ENCODE measurements around the gene UBFD1. TPM values are rescaled to one million over a fixed set of nuclear protein-coding genes. Genes with fewer than 3 reads are reported as not detected.

The UBFD1 gene
- total and polyA plus RNA-seq, 10 of the 15 experiments (the other 5 are each of a cell fraction or from before 2014, with no cell fraction given) = 7.3 to 48.5 (median 32.1) TPM

GRCh38 chr16:23570992-23571632 lies 13.6 kb downstream of the UBFD1 start (continued):
- TF ChIP-seq TCF12 (IDR thresholded peaks at IDR 0.05; ENCODE audit: low read depth, low read length) = no peak

DNA sequence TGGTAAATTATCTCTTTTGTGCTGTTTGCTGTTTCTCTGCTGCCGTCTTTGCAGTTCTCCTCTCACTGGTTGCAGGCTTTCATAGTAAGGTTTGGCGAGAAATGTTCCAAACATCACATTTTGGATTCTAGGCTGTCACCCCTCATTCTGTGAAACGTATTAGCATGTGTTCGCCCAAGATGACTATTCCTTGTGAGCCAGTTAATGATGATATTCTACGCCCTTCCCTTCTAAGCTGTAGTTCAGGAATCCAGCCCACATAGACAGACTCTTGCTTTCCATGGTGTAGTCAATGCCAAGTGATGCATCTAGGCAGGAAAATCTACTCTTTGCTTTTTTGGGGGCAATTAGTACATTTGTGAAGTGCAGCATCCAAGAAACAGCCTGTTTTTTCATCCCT lies 14.4 kb downstream of the UBFD1 start:
- DNase-seq (ENCODE audit: low read depth, low spot score) (no peak), FAIRE-seq (no peak), ATAC-seq (no peak)
- no peak overlapping the region for H3K4me3 ChIP-seq
- H3K79me2 ChIP-seq (ENCODE audit: control insufficient read depth, insufficient read depth, low read length) = no peaks in the 10 kb centered on the region
- H3K36me3 ChIP-seq (ENCODE audit: control insufficient read depth in 2 of 2, insufficient read depth in 2 of 2, low read length in 1 of 2) = peaks cover 3 to 29% of the 10 kb centered on the region in 2 experiments
- H3K9me3 ChIP-seq (replicated peaks; ENCODE audit: control insufficient read depth, insufficient read depth, low read length) = no peaks in the 10 kb centered on the region
- intact Hi-C loops (cut with micrococcal nuclease; ENCODE audit: unreplicated experiment) (no loop called here), in situ Hi-C loops (cut with MboI) (no loop called here)
- no peak overlapping the region for H2AFZ ChIP-seq (ENCODE audit: control insufficient read depth, low read depth, low read length)
- no peak overlapping the region for H3K4me2 ChIP-seq (ENCODE audit: control insufficient read depth, insufficient read depth)
- H3K9ac ChIP-seq (ENCODE audit: control insufficient read depth, insufficient read depth, low read length) = no peak overlapping the region
- ChIA-PET SMC1A (ENCODE audit: uncharacterized antibody, unreplicated experiment) (no interaction called here), POLR2A (no interaction called here), CTCF (no interaction called here), RAD21 (ENCODE audit: unreplicated experiment) (no interaction called here)
- TF ChIP-seq POLR2AphosphoS5 (IDR thresholded peaks at IDR 0.05; ENCODE audit: low read length) (0 out of 2 replicates have a peak, but pooled peaks have one; percentile 30), CBFB (IDR thresholded peaks at IDR 0.05; ENCODE audit: low read depth) (no peak), SREBF2 (IDR thresholded peaks at IDR 0.05; ENCODE audit: low read length) (no peak), PBX3 (IDR thresholded peaks at IDR 0.05; ENCODE audit: insufficient replicate concordance, low read depth, low read length) (peak; percentile 6)
- TF ChIP-seq, protein P1, sequence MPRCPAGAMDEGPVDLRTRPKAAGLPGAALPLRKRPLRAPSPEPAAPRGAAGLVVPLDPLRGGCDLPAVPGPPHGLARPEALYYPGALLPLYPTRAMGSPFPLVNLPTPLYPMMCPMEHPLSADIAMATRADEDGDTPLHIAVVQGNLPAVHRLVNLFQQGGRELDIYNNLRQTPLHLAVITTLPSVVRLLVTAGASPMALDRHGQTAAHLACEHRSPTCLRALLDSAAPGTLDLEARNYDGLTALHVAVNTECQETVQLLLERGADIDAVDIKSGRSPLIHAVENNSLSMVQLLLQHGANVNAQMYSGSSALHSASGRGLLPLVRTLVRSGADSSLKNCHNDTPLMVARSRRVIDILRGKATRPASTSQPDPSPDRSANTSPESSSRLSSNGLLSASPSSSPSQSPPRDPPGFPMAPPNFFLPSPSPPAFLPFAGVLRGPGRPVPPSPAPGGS (IDR thresholded peaks at IDR 0.05; ENCODE audit: borderline replicate concordance, insufficient read depth, low read depth, low read length, poor library complexity, severe bottlenecking) = peak; percentile 33
- WGBS (ENCODE audit: insufficient coverage, insufficient replicate concordance, low lambda C conversion rate, missing lambda C conversion rate) = 100% methylated on average over 5 of the region's 5 CpGs
- peaks cover 14% of the 10 kb centered on the region for H3K4me1 ChIP-seq (ENCODE audit: control insufficient read depth, insufficient read depth, low read length)
- no peaks in the 10 kb centered on the region for H4K20me1 ChIP-seq (ENCODE audit: control insufficient read depth, insufficient read depth)
- BruUV-seq (replicated peaks) = no TSS peak
- H3K27ac ChIP-seq (ENCODE audit: control insufficient read depth, insufficient read depth) = no peak overlapping the region
- no peaks in the 10 kb centered on the region for H3K27me3 ChIP-seq (replicated peaks in 1 of 2; ENCODE audit: control insufficient read depth in 2 of 2, insufficient read depth in 2 of 2, low read length in 1 of 2)
